Suprapubic skin (tissue), 4 donors: ENCODE results near the gene CPEB4. TPM values are rescaled to one million over a fixed set of nuclear protein-coding genes. Genes with fewer than 3 reads are reported as not detected.

Source experiments
- DNase-seq, 2 donors: peaks; one replicate each; pipeline ENCODE4 v3.0.0-alpha.2; 2019; ENCODE audit warnings: low spot score in 2 of 2
- H3K27ac ChIP-seq: fragments of 200-600 bp; sonication (generic); one replicate; pipeline ENCODE4 v1.5.1; 2019
- H3K27me3 ChIP-seq: fragments of 200-600 bp; sonication (generic); one replicate; pipeline ENCODE4 v1.5.1; 2019
- H3K36me3 ChIP-seq: fragments of 200-600 bp; sonication (generic); one replicate; pipeline ENCODE4 v1.5.1; 2019
- H3K4me1 ChIP-seq: fragments of 200-600 bp; sonication (generic); one replicate; pipeline ENCODE4 v1.5.1; 2019
- H3K4me3 ChIP-seq: fragments of 200-600 bp; sonication (generic); one replicate; pipeline ENCODE4 v1.5.1; 2019; ENCODE audit warnings: mild to moderate bottlenecking
- H3K9me3 ChIP-seq: fragments of 200-600 bp; sonication (generic); one replicate; pipeline ENCODE4 v1.5.1; 2019
- EP300 ChIP-seq: sonication (generic); formaldehyde crosslinking; IDR thresholded peaks from one replicate; pipeline ENCODE4 v1.6.1; 2017; ENCODE audit warnings: antibody characterized with exemption
- POLR2A ChIP-seq, 2 donors: fragments of 450-650 bp; IDR thresholded peaks; one replicate each; pipeline ENCODE4 v1.6.1; 2017; ENCODE audit warnings: antibody characterized with exemption in 2 of 2, mild to moderate bottlenecking in 2 of 2, moderate library complexity in 2 of 2
- POLR2AphosphoS5 ChIP-seq, 3 donors: sonication (generic); formaldehyde crosslinking; IDR thresholded peaks; one replicate each; pipeline ENCODE4 v1.6.1; 2017; ENCODE audit warnings: antibody characterized with exemption in 3 of 3
- WGBS: methylation state at CpG from one replicate; pipeline ENCODE4 v1.1.5; 2018; 5-methylcytosine and 5-hydroxymethylcytosine counted together
- total RNA-seq, 4 donors: library from RNA; depleted of rRNA; stranded (reverse); fragments of >200 nt; gene quantifications; one replicate each; pipeline ENCODE4 v1.1.0, GENCODE V29; 2016
- TF ChIP-seq, protein P1 (sequence below), 2 donors: fragments of 200-600 bp in 1 of 2; fragments of 450-650 bp in 1 of 2; sonication (generic) in 1 of 2; IDR thresholded peaks; one replicate each; pipeline ENCODE4 v1.5.1; 2016 to 2019; ENCODE audit warnings: antibody characterized with exemption in 2 of 2, mild to moderate bottlenecking in 1 of 2, moderate library complexity in 1 of 2

The CPEB4 gene
- total RNA-seq, 4 donors from 2014 or later: 45.2 to 70.7 (median 52.5) TPM

DNA sequence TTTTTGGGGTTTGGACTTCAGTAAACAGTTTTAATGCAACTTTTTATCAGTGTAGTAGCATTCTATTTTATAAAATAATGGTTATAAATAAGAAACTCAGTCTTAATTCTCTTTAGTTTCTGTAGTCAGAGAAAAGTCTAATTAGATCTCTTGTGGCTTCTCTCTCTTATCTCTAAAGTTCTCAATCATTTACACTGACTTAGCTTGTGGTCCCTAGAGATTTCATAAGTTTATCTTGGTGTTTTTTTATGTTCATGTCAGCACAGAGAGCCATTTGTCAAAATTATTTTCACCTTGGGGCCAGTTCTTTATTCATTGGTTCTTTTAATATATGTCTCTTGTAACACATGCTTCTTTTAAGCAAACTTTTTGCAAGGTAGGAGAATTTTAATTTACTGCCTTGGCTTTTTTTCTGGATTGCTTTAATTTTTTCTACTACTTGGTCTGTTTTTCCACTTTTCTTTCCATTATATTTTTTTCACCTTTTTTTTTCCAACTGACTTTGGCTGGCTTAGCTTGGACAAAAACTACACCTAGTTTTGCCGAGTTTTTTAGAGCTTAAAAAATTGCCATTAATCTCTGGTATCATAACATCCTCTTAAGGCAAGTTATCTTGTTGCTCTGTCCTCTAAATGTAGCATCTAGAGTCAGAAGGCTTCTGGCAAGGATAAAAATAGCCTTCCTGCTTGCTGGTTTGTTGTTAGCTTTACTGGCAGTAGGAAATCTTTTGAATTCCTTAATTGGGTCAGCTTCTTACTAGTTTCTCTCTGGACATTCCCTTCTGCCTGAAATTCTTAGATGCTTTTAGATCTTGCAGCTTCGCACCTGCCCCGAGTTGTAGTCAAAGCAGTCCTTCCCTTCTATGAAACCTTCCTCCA lies 35.3 kb downstream of the CPEB4 start:
- H3K4me3 ChIP-seq: no peak overlapping the region
- no peaks in the 10 kb centered on the region for H3K27me3 ChIP-seq
- TF ChIP-seq EP300 (no peak), POLR2A (IDR thresholded peaks at IDR 0.05) (no peak), POLR2AphosphoS5 (IDR thresholded peaks at IDR 0.05) (no peak)
- TF ChIP-seq, protein P1, sequence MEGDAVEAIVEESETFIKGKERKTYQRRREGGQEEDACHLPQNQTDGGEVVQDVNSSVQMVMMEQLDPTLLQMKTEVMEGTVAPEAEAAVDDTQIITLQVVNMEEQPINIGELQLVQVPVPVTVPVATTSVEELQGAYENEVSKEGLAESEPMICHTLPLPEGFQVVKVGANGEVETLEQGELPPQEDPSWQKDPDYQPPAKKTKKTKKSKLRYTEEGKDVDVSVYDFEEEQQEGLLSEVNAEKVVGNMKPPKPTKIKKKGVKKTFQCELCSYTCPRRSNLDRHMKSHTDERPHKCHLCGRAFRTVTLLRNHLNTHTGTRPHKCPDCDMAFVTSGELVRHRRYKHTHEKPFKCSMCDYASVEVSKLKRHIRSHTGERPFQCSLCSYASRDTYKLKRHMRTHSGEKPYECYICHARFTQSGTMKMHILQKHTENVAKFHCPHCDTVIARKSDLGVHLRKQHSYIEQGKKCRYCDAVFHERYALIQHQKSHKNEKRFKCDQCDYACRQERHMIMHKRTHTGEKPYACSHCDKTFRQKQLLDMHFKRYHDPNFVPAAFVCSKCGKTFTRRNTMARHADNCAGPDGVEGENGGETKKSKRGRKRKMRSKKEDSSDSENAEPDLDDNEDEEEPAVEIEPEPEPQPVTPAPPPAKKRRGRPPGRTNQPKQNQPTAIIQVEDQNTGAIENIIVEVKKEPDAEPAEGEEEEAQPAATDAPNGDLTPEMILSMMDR (IDR thresholded peaks at IDR 0.05): no peak
- WGBS: 70% methylated on average over 3 of the region's 3 CpGs
- H3K4me1 ChIP-seq: peaks cover 66% of the 10 kb centered on the region
- H3K9me3 ChIP-seq: no peaks in the 10 kb centered on the region
- H3K27ac ChIP-seq: no peak overlapping the region
- DNase-seq: no peak
- H3K36me3 ChIP-seq: no peaks in the 10 kb centered on the region

DNA sequence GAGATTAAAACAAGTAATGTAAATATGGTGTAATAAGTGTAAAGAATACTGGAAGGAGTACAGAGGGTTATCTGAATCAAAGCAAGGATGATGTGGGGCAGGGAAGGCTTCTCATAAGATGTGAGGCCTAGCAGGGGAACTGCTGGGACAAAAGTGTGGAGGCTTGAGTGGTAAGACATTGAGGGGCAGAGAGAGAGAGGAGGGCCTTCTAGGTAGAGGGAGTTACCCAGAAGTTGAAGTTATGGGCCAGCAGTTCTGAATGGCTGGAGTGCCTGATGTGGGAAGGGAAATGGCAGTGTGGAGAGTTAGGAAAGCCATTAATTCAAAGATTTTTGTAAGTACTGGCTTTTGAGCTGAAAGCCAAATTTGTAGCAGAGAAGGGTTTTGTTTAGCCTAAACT lies 36.8 kb downstream of the CPEB4 start:
- TF ChIP-seq POLR2A (IDR thresholded peaks at IDR 0.05): no peak
- TF ChIP-seq POLR2AphosphoS5 (IDR thresholded peaks at IDR 0.05): no peak
- no peak for TF ChIP-seq EP300
- TF ChIP-seq, protein P1 (IDR thresholded peaks at IDR 0.05): no peak
- Histone ChIP-seq H3K27me3 (no peaks in the 10 kb centered on the region), H3K36me3 (no peaks in the 10 kb centered on the region), H3K9me3 (no peaks in the 10 kb centered on the region), H3K27ac (peak overlapping the region; percentile 24), H3K4me1 (peaks cover 61% of the 10 kb centered on the region), H3K4me3 (no peak overlapping the region)
- DNase-seq: no peak

DNA sequence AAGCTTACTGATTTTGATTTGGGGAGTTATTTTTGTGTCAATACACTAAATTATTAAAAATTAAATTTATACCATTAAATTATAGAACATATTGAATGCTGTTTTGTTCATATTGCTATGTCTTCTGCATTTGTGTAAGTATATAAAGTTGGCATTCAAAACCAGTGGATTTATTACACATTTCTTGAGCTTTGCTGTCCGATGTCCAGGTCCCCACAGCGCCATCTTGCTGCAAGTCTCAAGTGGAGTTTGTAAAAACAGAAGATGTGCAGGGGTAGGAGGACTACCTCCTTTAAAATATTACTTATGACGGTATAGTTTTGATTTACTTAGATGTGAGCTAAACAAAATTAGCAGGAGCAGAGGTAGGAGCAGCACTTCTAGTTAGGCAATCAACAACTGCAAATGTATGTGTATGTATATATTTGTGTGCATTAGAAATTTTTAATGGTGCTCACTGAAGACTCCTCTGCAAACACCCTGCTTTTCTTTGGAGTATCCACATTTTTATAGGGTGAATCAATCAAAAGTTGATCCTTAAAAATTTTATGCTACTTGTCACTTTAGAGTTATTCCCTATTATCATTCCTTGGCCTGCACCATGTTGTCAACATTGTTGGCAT lies 37.4 kb downstream of the CPEB4 start:
- WGBS: 46% methylated on average over 3 of the region's 3 CpGs
- TF ChIP-seq POLR2AphosphoS5 (IDR thresholded peaks at IDR 0.05): no peak
- no peak for TF ChIP-seq EP300
- no peak for TF ChIP-seq POLR2A (IDR thresholded peaks at IDR 0.05)
- TF ChIP-seq, protein P1 (IDR thresholded peaks at IDR 0.05): peak in 1 of 2 donors; percentile 7
- no peak overlapping the region for H3K4me3 ChIP-seq
- DNase-seq: no peak
- H3K4me1 ChIP-seq: peaks cover 54% of the 10 kb centered on the region
- H3K36me3 ChIP-seq: no peaks in the 10 kb centered on the region
- no peak overlapping the region for H3K27ac ChIP-seq
- H3K9me3 ChIP-seq: no peaks in the 10 kb centered on the region
- H3K27me3 ChIP-seq: no peaks in the 10 kb centered on the region

DNA sequence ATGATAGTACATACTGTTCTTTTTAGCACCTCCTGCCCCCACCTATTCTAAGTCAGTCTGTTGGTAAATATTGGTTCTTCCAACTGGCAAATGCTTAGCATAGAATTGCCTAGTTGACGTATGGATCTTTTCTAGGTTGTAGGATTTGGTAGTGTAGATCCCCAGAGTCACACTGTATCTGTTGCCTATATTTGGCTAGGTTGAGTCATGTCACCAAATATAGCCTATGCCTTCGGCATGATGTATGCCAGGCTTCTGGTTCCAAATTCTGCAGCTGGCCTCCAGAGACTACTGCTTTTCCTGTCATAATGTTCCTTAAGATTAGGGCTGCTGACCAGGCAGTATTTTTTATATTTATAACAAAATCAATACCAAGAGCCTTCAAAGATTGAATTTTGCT lies 38.2 kb downstream of the CPEB4 start:
- Histone ChIP-seq H3K9me3 (no peaks in the 10 kb centered on the region), H3K4me1 (peaks cover 46% of the 10 kb centered on the region), H3K27me3 (no peaks in the 10 kb centered on the region), H3K36me3 (no peaks in the 10 kb centered on the region), H3K27ac (no peak overlapping the region), H3K4me3 (no peak overlapping the region)
- WGBS: 41% methylated on average over 2 of the region's 2 CpGs
- TF ChIP-seq, protein P1 (IDR thresholded peaks at IDR 0.05): no peak
- TF ChIP-seq EP300: no peak
- TF ChIP-seq POLR2A (IDR thresholded peaks at IDR 0.05): no peak
- no peak for TF ChIP-seq POLR2AphosphoS5 (IDR thresholded peaks at IDR 0.05)
- DNase-seq: no peak

DNA sequence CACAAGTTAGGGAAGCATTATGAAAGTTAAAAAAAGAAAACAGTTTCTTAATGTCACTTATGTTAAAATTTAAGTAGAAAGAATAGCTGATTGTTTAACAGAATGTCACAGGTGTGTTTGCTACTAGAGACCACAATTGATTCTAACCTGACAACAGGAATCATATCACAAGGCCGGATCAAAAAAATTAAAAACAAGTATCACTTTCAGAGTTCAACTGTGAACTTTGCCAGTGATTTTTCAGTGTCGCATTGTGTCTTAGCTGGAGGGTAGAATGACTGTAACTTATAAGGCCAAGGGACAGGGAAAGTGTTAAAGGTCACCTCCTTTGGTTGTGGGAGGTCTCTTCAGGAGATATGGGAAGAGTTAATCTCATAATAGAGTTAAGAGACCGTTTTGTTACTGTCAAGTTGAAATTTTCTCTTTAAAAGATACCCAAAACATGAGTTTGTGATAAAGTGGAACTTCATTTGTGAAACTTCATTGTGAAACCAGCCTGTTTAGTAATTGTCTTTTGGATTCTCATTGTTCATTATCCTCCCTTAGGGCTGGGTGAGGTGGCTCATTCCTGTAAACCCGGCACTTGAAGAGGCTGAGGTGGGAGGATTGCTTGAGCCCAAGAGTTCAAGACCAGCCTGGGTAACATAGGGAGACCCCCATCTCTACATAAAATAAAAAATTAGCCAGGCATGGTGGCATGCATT lies 40.9 kb downstream of the CPEB4 start:
- Histone ChIP-seq H3K4me1 (peaks cover 29% of the 10 kb centered on the region), H3K27me3 (no peaks in the 10 kb centered on the region), H3K4me3 (no peak overlapping the region), H3K27ac (no peak overlapping the region), H3K36me3 (no peaks in the 10 kb centered on the region), H3K9me3 (no peaks in the 10 kb centered on the region)
- WGBS: 63% methylated on average over 4 of the region's 4 CpGs
- DNase-seq: no peak
- no peak for TF ChIP-seq POLR2A (IDR thresholded peaks at IDR 0.05)
- TF ChIP-seq, protein P1 (IDR thresholded peaks at IDR 0.05): no peak
- TF ChIP-seq EP300: no peak
- TF ChIP-seq POLR2AphosphoS5 (IDR thresholded peaks at IDR 0.05): no peak
